Measurements from ENCODE around the gene RNF41. TPM values are rescaled to one million over a fixed set of nuclear protein-coding genes. Genes with fewer than 3 reads are reported as not detected.
A peak's percentile ranks its signal among the peaks of the same experiment; 100 is the strongest.

The RNF41 gene
- total RNA-seq, 1 donor from 2014 or later = 33.7 TPM

- H3K9me3 Mint-ChIP-seq = no peaks in the 10 kb centered on the region
- H3K36me3 Mint-ChIP-seq = peaks cover 9% of the 10 kb centered on the region
- H3K4me3 Mint-ChIP-seq = peak overlapping the region; percentile 34
- DNase-seq (ENCODE audit: extremely low spot score, unreplicated experiment) = no peak
- peaks cover 28% of the 10 kb centered on the region for H3K4me1 Mint-ChIP-seq (ENCODE audit: unreplicated experiment)
- no peaks in the 10 kb centered on the region for H3K27me3 Mint-ChIP-seq
- TF ChIP-seq CTCF (conservative IDR thresholded peaks at IDR 0.05) = no peak
- H3K27ac Mint-ChIP-seq = no peak overlapping the region
Measured at GRCh38 chr12:56219840-56220239, 1.9 kb downstream of the RNF41 start.

GRCh38 chr12:56216461-56216860, 5.3 kb downstream of the RNF41 start:
- peaks cover 7% of the 10 kb centered on the region for H3K4me1 Mint-ChIP-seq (ENCODE audit: unreplicated experiment)
- H3K9me3 Mint-ChIP-seq = no peaks in the 10 kb centered on the region
- H3K27ac Mint-ChIP-seq = no peak overlapping the region
- no peaks in the 10 kb centered on the region for H3K27me3 Mint-ChIP-seq
- no peak for DNase-seq (ENCODE audit: extremely low spot score, unreplicated experiment)
- H3K4me3 Mint-ChIP-seq = peak overlapping the region; percentile 34
- TF ChIP-seq CTCF (conservative IDR thresholded peaks at IDR 0.05) = no peak
- H3K36me3 Mint-ChIP-seq = peaks cover 22% of the 10 kb centered on the region

GRCh38 chr12:56213878-56214277, 7.8 kb downstream of the RNF41 start:
- no peaks in the 10 kb centered on the region for H3K27me3 Mint-ChIP-seq
- no peaks in the 10 kb centered on the region for H3K9me3 Mint-ChIP-seq
- no peak for TF ChIP-seq CTCF (conservative IDR thresholded peaks at IDR 0.05)
- H3K27ac Mint-ChIP-seq = no peak overlapping the region
- peaks cover 36% of the 10 kb centered on the region for H3K36me3 Mint-ChIP-seq
- no peak overlapping the region for H3K4me3 Mint-ChIP-seq
- no peak for DNase-seq (ENCODE audit: extremely low spot score, unreplicated experiment)
- H3K4me1 Mint-ChIP-seq (ENCODE audit: unreplicated experiment) = no peaks in the 10 kb centered on the region

GRCh38 chr12:56212361-56212760, 9.4 kb downstream of the RNF41 start:
- no peaks in the 10 kb centered on the region for H3K4me1 Mint-ChIP-seq (ENCODE audit: unreplicated experiment)
- H3K4me3 Mint-ChIP-seq = no peak overlapping the region
- DNase-seq (ENCODE audit: extremely low spot score, unreplicated experiment) = no peak
- TF ChIP-seq CTCF (conservative IDR thresholded peaks at IDR 0.05) = no peak
- H3K27ac Mint-ChIP-seq = no peak overlapping the region
- no peaks in the 10 kb centered on the region for H3K9me3 Mint-ChIP-seq
- H3K27me3 Mint-ChIP-seq = no peaks in the 10 kb centered on the region
- peaks cover 39% of the 10 kb centered on the region for H3K36me3 Mint-ChIP-seq

GRCh38 chr12:56208006-56208405, 13.7 kb downstream of the RNF41 start:
- Mint-ChIP-seq H3K9me3 (no peaks in the 10 kb centered on the region), H3K4me1 (ENCODE audit: unreplicated experiment) (no peaks in the 10 kb centered on the region), H3K27ac (no peak overlapping the region), H3K36me3 (peaks cover 32% of the 10 kb centered on the region), H3K4me3 (no peak overlapping the region), H3K27me3 (no peaks in the 10 kb centered on the region)
- no peak for DNase-seq (ENCODE audit: extremely low spot score, unreplicated experiment)
- TF ChIP-seq CTCF (conservative IDR thresholded peaks at IDR 0.05) = no peak

Data from type B pancreatic cell (in vitro differentiated cells).